Skin epidermis (tissue), 12 donors: ENCODE results near the gene CWC25.
A peak's percentile ranks its signal among the peaks of the same experiment; 100 is the strongest.

ENCODE experiments used
- H3K27ac ChIP-seq, 21 experiments: fragments of 200-600 bp; sonication (generic) in 11 of 21; one replicate each; pipeline ENCODE4 v1.5.0; 2020; ENCODE audit warnings: mild to moderate bottlenecking in 3 of 21, inconsistent platforms in 2 of 21, moderate library complexity in 2 of 21
- H3K4me3 ChIP-seq, 7 experiments: fragments of 200-600 bp; sonication (generic) in 2 of 7; one replicate each; pipeline ENCODE4 v1.5.0; 2020; ENCODE audit warnings: inconsistent platforms in 2 of 7, mild to moderate bottlenecking in 2 of 7, moderate library complexity in 1 of 7

Gene CWC25

GRCh38 chr17:38751144-38751807 is 73.8 kb downstream of the CWC25 start:
- H3K4me3 ChIP-seq = peak overlapping the region; percentile 66 to 98 (median 83)
- peak overlapping the region in 16 of 21 experiments; percentile 36 to 97 (median 84) for H3K27ac ChIP-seq
